Measurements from ENCODE around the gene PJVK.

PJVK gene

DNA sequence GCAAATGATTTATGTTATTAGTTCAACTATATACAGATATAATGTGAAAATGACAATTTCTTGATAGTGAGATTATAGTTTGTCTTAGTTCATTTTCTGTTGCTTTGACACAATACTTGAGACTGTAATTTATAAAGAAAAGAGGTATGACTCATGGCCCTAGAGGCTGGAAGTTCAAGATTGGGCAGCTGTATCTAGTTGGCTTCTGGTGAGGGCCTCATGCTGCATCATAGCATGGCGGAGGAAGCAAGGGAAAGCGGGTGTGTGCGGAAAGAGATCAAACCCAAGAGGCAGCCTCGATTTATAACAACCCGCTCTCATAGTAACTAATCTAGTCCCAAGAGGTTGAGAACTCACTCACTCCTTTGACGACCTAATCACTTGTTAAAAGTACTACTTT, 40.4 kb downstream of the PJVK start:
- no peak for TF ChIP-seq ZFP30 (CRISPR knock-in tag; IDR thresholded peaks at IDR 0.05)
- no peak for TF ChIP-seq ZC3H10 (CRISPR knock-in tag; IDR thresholded peaks at IDR 0.05)
- TF ChIP-seq, protein P1, sequence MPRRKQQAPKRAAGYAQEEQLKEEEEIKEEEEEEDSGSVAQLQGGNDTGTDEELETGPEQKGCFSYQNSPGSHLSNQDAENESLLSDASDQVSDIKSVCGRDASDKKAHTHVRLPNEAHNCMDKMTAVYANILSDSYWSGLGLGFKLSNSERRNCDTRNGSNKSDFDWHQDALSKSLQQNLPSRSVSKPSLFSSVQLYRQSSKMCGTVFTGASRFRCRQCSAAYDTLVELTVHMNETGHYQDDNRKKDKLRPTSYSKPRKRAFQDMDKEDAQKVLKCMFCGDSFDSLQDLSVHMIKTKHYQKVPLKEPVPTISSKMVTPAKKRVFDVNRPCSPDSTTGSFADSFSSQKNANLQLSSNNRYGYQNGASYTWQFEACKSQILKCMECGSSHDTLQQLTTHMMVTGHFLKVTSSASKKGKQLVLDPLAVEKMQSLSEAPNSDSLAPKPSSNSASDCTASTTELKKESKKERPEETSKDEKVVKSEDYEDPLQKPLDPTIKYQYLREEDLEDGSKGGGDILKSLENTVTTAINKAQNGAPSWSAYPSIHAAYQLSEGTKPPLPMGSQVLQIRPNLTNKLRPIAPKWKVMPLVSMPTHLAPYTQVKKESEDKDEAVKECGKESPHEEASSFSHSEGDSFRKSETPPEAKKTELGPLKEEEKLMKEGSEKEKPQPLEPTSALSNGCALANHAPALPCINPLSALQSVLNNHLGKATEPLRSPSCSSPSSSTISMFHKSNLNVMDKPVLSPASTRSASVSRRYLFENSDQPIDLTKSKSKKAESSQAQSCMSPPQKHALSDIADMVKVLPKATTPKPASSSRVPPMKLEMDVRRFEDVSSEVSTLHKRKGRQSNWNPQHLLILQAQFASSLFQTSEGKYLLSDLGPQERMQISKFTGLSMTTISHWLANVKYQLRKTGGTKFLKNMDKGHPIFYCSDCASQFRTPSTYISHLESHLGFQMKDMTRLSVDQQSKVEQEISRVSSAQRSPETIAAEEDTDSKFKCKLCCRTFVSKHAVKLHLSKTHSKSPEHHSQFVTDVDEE (CRISPR knock-in tag; IDR thresholded peaks at IDR 0.05) = no peak
- no peak for TF ChIP-seq ARNTL (CRISPR knock-in tag; IDR thresholded peaks at IDR 0.05; ENCODE audit: borderline replicate concordance, low read depth)
- TF ChIP-seq, protein P2, sequence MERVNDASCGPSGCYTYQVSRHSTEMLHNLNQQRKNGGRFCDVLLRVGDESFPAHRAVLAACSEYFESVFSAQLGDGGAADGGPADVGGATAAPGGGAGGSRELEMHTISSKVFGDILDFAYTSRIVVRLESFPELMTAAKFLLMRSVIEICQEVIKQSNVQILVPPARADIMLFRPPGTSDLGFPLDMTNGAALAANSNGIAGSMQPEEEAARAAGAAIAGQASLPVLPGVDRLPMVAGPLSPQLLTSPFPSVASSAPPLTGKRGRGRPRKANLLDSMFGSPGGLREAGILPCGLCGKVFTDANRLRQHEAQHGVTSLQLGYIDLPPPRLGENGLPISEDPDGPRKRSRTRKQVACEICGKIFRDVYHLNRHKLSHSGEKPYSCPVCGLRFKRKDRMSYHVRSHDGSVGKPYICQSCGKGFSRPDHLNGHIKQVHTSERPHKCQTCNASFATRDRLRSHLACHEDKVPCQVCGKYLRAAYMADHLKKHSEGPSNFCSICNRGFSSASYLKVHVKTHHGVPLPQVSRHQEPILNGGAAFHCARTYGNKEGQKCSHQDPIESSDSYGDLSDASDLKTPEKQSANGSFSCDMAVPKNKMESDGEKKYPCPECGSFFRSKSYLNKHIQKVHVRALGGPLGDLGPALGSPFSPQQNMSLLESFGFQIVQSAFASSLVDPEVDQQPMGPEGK (CRISPR knock-in tag; IDR thresholded peaks at IDR 0.05; ENCODE audit: borderline replicate concordance) = no peak
- no peak for TF ChIP-seq CSDC2 (CRISPR knock-in tag; IDR thresholded peaks at IDR 0.05)
- no peak for TF ChIP-seq ZNF70 (CRISPR knock-in tag; IDR thresholded peaks at IDR 0.05)
- TF ChIP-seq, protein P3, sequence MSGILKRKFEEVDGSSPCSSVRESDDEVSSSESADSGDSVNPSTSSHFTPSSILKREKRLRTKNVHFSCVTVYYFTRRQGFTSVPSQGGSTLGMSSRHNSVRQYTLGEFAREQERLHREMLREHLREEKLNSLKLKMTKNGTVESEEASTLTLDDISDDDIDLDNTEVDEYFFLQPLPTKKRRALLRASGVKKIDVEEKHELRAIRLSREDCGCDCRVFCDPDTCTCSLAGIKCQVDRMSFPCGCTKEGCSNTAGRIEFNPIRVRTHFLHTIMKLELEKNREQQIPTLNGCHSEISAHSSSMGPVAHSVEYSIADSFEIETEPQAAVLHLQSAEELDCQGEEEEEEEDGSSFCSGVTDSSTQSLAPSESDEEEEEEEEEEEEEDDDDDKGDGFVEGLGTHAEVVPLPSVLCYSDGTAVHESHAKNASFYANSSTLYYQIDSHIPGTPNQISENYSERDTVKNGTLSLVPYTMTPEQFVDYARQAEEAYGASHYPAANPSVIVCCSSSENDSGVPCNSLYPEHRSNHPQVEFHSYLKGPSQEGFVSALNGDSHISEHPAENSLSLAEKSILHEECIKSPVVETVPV (CRISPR knock-in tag; IDR thresholded peaks at IDR 0.05) = no peak
- no peak for TF ChIP-seq PPARA (CRISPR knock-in tag; IDR thresholded peaks at IDR 0.05; ENCODE audit: borderline replicate concordance)
- TF ChIP-seq OSR1 (CRISPR knock-in tag; IDR thresholded peaks at IDR 0.05) = no peak
- TF ChIP-seq, protein P4, sequence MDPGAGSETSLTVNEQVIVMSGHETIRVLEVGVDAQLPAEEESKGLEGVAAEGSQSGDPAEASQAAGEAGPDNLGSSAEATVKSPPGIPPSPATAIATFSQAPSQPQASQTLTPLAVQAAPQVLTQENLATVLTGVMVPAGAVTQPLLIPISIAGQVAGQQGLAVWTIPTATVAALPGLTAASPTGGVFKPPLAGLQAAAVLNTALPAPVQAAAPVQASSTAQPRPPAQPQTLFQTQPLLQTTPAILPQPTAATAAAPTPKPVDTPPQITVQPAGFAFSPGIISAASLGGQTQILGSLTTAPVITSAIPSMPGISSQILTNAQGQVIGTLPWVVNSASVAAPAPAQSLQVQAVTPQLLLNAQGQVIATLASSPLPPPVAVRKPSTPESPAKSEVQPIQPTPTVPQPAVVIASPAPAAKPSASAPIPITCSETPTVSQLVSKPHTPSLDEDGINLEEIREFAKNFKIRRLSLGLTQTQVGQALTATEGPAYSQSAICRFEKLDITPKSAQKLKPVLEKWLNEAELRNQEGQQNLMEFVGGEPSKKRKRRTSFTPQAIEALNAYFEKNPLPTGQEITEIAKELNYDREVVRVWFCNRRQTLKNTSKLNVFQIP (CRISPR knock-in tag; IDR thresholded peaks at IDR 0.05; ENCODE audit: borderline replicate concordance, low read depth) = no peak
- no peak for TF ChIP-seq ESRRG (CRISPR knock-in tag; IDR thresholded peaks at IDR 0.05)
- TF ChIP-seq SNAI2 (CRISPR knock-in tag; IDR thresholded peaks at IDR 0.05) = no peak
- no peak for TF ChIP-seq TOX (CRISPR knock-in tag; IDR thresholded peaks at IDR 0.05; ENCODE audit: borderline replicate concordance)
- no peak for ATAC-seq

DNA sequence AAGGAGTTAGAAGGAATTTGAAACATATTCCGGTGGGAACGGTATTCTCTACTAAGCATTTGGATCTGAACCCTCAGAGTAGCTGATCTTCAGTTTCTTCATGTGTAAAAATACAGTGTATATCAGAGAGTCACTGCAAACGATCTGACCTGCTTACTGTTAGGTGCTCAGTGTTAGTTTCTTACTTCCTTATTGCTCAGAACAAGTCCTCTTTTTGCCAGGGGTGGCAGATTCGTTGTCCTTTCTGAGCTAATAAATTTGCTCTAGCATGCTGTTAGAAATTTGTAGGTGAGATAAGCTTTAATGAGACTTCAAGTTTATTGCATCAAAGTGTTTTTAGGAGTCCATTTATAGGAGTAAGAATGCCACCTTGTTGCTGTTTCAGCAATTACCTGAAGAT, 44.9 kb downstream of the PJVK start:
- TF ChIP-seq ARNTL (CRISPR knock-in tag; IDR thresholded peaks at IDR 0.05; ENCODE audit: borderline replicate concordance, low read depth) (no peak), TOX (CRISPR knock-in tag; IDR thresholded peaks at IDR 0.05; ENCODE audit: borderline replicate concordance) (no peak), ZNF70 (CRISPR knock-in tag; IDR thresholded peaks at IDR 0.05) (no peak), ZC3H10 (CRISPR knock-in tag; IDR thresholded peaks at IDR 0.05) (no peak), OSR1 (CRISPR knock-in tag; IDR thresholded peaks at IDR 0.05) (no peak), ZFP3 (CRISPR knock-in tag; IDR thresholded peaks at IDR 0.05) (no peak), ISL1 (CRISPR knock-in tag; IDR thresholded peaks at IDR 0.05) (no peak), ZNF8 (CRISPR knock-in tag; IDR thresholded peaks at IDR 0.05) (no peak)
- TF ChIP-seq, protein P3 (CRISPR knock-in tag; IDR thresholded peaks at IDR 0.05) = no peak
- ATAC-seq = no peak

DNA sequence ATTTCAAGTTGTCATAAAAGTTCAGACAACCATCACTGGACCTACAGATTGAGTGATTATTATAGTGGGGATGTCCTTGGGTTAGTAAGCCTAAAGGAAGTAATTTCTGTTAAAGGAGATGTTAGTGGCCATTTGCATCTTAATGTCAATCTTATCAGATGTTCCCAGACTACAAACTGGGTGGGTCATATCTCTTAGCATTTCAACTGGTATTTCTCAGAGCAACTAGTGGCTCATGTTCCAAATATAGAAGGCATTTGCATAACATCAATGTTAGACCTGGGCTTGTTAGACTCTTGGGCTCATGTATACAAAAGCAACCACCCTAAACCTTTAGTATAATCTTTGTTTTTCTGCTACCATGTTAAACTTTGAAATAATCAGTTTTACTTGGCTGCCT, 47.0 kb downstream of the PJVK start:
- no peak for ATAC-seq
- no peak for TF ChIP-seq PPARA (CRISPR knock-in tag; IDR thresholded peaks at IDR 0.05; ENCODE audit: borderline replicate concordance)
- TF ChIP-seq TOX (CRISPR knock-in tag; IDR thresholded peaks at IDR 0.05; ENCODE audit: borderline replicate concordance) = no peak
- TF ChIP-seq ESRRG (CRISPR knock-in tag; IDR thresholded peaks at IDR 0.05) = no peak
- TF ChIP-seq ZNF8 (CRISPR knock-in tag; IDR thresholded peaks at IDR 0.05) = no peak
- TF ChIP-seq, protein P2 (CRISPR knock-in tag; IDR thresholded peaks at IDR 0.05; ENCODE audit: borderline replicate concordance) = no peak
- no peak for TF ChIP-seq ZNF565 (CRISPR knock-in tag; conservative IDR thresholded peaks at IDR 0.05; ENCODE audit: low read depth)
- no peak for TF ChIP-seq GLIS3 (CRISPR knock-in tag; IDR thresholded peaks at IDR 0.05)
- no peak for TF ChIP-seq ZFP3 (CRISPR knock-in tag; IDR thresholded peaks at IDR 0.05)
- no peak for TF ChIP-seq ISL1 (CRISPR knock-in tag; IDR thresholded peaks at IDR 0.05)
- TF ChIP-seq RARB (CRISPR knock-in tag; IDR thresholded peaks at IDR 0.05) = no peak
- no peak for TF ChIP-seq SNAI2 (CRISPR knock-in tag; IDR thresholded peaks at IDR 0.05)
- TF ChIP-seq ARNTL (CRISPR knock-in tag; IDR thresholded peaks at IDR 0.05; ENCODE audit: borderline replicate concordance, low read depth) = no peak
- no peak for TF ChIP-seq TCF4 (CRISPR knock-in tag; IDR thresholded peaks at IDR 0.05; ENCODE audit: borderline replicate concordance)
- no peak for TF ChIP-seq ZNF70 (CRISPR knock-in tag; IDR thresholded peaks at IDR 0.05)
- TF ChIP-seq, protein P4 (CRISPR knock-in tag; IDR thresholded peaks at IDR 0.05; ENCODE audit: borderline replicate concordance, low read depth) = no peak
